GM04504 (cell line): ENCODE measurements around the gene THSD7B.
"Not testable (repeated sequence)": the region's sequence is repeated elsewhere in the genome, so short reads cannot be mapped to it uniquely, and the experiment has no call there.

Experiments used
- DNase-seq: peaks from one replicate; pipeline ENCODE4 v3.0.0-alpha.2; 2012; ENCODE audit warnings: low read depth

THSD7B gene

GRCh38 chr2:137525641-137526190 lies 760.4 kb downstream of the THSD7B start:
- DNase-seq, result no peak

- DNase-seq, result no peak
Measured at GRCh38 chr2:137535897-137536296, 770.6 kb downstream of the THSD7B start.

GRCh38 chr2:137539336-137539735 lies 774.0 kb downstream of the THSD7B start:
- DNase-seq, result no peak

- DNase-seq, result no peak
Measured at GRCh38 chr2:137547842-137548241, 782.5 kb downstream of the THSD7B start.

DNA sequence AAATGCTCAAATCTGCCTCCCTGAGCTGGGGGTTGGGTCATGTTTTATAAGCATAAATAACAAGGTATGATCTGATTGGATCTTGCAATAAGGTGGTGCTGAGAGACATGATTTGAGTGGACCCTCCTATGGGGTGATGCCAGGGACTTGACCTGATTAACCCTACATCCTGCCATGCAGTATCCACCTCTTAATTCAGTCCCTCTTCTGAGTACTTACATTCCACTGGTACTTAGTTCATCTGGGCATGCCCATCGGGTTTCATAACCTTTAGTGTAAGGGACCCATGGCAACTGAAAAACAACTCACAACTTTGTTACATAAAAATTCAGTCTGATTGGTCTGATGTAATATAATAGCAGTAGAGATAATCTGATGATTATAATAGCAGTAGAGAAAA lies 801.0 kb downstream of the THSD7B start:
- DNase-seq, result no peak

- DNase-seq, result no peak
Measured at GRCh38 chr2:137570484-137570883, 805.1 kb downstream of the THSD7B start.

DNA sequence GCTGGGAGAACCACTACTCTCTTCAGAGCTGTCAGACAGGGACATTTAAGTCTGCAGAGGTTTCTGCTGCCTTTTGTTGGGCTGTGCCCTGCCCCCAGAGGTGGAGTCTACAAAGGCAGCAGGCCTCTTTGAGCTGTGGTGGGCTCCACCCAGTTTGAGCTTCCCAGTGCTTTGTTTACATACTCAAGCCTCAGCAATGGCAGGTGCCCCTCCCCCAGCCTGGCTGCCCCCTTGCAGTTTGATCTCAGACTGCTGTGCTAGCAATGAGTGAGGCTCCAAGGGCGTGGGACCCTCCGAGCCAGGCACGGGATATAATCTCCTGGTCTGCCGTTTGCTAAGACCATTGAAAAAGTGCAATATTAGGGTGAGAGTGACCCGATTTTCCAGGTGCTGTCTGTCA lies 822.5 kb downstream of the THSD7B start:
- DNase-seq, result not testable (repeated sequence)

DNA sequence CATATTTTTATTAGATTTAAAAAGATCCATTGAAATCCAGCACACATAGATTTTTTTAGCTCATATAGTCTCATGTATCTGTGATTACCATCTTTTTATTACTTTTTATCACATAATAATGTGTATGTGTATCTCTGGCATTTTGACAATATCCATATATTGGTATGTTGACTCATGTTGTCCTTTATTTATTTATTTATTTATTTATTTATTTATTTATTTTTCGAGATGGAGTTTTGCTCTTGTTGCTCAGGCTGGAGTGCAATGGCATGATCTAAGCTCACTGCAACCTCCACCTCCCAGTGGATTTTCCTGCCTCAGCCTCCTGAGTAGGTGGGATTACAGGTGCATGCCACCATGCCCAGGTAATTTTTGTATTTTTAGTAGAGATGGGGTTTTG lies 823.2 kb downstream of the THSD7B start:
- DNase-seq, result not testable (repeated sequence)

GRCh38 chr2:137590102-137590501 lies 824.8 kb downstream of the THSD7B start:
- no peak for DNase-seq

GRCh38 chr2:137607722-137608318 lies 842.5 kb downstream of the THSD7B start:
- no peak for DNase-seq

- no peak for DNase-seq
Measured at GRCh38 chr2:137638932-137639331, 873.6 kb downstream of the THSD7B start.

DNA sequence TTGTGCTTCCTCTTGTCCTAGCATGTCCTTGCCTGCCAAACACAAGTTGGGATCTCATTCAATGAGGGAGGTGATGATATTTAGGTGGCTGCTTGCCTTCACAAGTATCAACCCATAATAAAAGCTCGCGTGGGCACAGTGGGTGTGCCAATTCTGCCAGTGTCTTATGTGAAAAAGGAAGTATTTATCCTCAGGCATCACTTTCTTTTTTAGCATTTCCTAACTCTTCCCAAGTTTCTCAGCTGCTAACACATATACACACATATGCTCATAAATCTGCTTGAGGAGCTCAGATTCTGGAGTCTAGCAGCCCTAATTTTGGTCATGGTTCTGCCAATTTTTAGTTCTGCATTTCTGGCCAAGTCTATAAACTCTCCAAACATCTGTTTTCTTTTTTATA lies 879.4 kb downstream of the THSD7B start:
- no peak for DNase-seq

GRCh38 chr2:137654046-137654445 lies 888.7 kb downstream of the THSD7B start:
- no peak for DNase-seq

DNA sequence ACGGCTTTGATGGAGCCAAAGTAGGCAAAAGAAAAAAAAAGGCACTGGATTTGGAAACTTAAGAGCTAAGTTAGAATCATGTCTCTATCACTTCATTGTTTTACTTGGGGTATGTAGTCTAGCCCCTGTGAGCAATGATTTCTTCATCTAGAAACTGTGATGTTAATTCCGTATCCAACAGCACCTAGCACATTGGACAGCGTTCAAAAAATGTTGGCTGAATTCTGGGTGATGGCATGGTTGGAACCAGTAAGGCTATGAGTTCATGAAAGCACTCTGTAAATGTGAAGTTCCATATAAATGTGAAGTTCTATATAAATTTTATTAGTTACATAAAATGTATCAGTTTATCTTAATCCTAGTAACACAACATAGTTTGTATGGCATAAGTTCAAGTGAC lies 890.5 kb downstream of the THSD7B start:
- DNase-seq, result no peak

GRCh38 chr2:137658433-137658832 lies 893.1 kb downstream of the THSD7B start:
- DNase-seq, result no peak

DNA sequence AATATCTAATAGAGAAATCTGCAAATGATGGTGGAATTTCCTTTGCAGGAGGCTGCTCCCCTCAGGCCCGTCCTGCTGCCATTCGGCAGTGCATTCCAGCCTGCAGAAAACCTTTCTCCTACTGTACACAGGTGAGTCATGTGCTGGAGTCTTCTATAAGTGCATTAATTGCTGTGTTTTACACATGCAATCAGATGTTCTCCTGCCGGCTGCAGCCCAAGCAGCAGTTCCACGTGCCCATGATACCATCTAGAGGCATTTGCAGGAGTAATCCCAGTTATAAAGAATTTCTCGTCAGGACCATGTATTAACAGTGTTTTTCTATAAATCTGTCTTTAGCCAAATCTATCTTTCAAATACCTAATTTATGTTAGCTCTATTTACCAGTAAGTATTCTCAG lies 894.3 kb downstream of the THSD7B start:
- no peak for DNase-seq

GRCh38 chr2:137670111-137670510 lies 904.8 kb downstream of the THSD7B start:
- DNase-seq, result no peak

- no peak for DNase-seq
Measured at GRCh38 chr2:137672989-137673552, 907.7 kb downstream of the THSD7B start.

DNA sequence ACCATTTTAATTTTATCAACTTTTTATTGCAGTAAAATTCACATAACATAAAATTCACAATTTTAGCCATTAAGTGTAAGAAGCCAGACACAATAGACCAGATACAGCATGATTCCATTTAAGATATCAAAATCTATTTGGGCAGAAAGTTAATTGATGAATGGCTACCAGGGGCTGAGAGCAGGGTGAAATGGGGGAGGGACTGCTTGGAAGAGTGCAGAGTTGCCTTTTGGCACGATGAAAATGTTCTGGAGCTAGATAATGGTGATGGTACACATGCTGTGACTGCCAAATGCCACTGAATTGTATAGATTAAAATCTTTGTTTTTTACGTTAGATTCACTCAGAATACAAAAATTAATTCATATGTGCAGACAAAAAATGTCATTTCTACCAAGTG lies 909.6 kb downstream of the THSD7B start:
- no peak for DNase-seq

GRCh38 chr2:137675584-137676327 lies 910.4 kb downstream of the THSD7B start:
- DNase-seq, result no peak

GRCh38 chr2:137676346-137676745 lies 911.0 kb downstream of the THSD7B start:
- DNase-seq, result no peak

GRCh38 chr2:137677466-137677865 lies 912.1 kb downstream of the THSD7B start:
- DNase-seq, result no peak

DNA sequence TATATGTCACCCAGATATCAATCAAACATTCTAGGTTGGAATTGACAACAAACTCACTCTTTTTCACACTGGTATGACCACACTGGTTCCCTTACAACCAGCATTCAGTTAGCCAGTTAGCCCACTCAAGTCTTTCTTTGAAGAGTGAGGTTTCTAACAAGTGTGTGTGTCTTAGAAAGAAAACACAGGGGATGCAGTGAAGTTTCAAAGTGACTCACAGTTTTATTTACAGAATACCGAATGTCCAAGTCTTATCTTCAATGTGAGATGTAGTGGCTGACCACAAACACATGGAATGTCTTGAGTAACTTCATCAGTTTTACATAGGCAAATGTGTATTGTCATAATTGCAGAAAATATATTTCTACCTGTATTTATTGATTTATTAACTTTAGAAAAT lies 924.2 kb downstream of the THSD7B start:
- DNase-seq, result no peak
